COLO668 (cell line): ENCODE measurements around the gene HNRNPR.

Experiments
- DNase-seq: peaks from one replicate; lab custom pipeline; 2025; ENCODE audit not compliant: unreplicated experiment; lab: John Stamatoyannopoulos, UW

The HNRNPR gene

GRCh38 chr1:23369335-23370013, 25.4 kb upstream of the HNRNPR start, which contains the start of gene ZNF436:
Gene ZNF436 (minus strand): TSS chr1:23369836. CDS start chr1:23368005, 1,831 bp downstream.
- DNase-seq, result peak; percentile 85

DNA sequence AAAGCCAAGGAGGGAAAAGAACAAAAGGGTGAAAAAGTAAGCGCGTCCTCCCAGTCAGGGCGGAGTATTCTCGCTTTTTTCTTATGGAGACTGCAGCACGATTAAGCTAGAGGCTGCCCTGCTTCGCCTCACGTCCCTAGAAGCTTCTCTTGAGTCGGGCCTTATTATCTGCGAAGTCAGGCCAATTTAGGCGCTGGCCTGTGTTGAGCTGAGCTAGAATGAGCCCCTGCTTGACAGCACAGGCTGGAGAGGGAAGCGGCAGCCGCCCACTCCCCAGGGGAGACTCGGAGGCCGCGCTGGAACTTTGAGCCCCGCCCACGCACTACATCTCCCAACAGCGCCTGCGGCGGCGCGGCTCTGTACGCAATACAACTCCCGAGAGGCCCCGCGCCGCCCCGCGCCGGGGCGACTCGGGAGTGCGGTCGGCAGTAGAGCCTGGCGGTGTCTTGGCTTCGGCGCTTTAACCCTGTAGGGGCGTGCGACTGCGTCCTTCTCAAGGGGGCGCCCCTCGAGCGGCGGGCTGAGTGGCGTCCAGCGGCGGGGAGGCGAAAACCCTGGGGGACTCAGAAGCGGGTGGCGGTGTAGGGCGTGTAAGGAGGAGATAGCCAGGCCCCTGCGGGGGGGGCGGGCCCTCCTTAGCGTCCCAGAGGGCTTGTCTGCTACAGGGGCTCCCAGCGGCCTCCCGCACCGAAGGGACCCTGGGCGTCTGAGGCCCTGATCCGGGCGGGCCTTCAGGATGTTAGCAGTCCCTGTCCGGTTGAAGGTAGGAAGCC, 24.7 kb upstream of the HNRNPR start:
- DNase-seq, result peak; percentile 99

DNA sequence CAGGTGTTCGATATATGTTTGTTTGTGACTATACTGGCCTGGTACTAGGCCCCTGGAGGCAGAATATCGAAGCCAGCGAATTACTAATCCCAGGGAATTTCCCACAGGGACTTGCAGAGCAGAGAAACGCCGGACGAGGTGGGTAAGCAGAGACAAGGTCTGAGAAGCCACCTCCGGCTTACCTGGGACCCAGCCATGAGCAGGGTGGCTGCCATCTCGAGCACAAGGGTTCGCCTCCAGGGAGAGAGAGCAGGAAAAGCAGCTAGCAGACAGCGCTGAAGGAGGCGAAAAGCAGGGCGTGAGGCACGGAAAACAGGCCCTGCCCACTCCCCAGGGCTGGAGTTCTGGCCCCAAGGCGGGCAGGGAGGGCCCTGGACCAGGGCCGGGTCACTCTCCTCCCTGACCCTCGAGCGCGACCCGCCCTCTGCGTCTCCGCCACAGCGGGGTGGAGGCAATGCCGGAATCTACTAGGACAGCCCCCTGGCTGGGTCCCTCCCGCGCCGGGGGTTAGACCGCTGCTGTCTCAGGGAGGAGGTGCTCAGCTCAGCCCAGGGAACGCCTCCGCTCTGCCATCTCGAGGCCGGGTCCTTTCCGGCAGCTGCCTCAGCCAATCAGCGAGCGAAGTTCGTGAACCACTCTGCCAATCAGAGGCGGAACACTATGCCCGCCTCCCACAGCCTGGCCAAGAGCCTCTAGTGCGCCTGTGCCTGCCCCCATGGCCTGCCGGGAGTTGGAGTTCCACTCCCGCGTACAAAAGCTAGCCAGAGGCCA, 23.9 kb upstream of the HNRNPR start:
- peak; percentile 100 for DNase-seq

DNA sequence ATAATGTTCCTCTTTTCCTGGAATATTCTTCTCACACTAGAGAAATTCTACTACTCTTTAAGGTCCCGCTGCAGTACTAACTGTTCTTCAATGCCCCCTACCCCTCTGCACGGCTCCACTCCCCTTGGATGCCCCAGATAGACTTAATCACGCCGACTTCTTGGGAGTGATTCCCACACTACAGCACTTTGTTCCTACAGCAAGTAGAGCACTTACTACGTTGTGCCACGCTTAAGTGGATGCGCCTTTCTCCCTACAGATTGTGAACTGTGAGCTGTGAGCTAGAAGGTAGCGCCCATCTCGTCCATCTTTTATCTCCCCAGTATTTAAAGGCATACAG, 23.3 kb upstream of the HNRNPR start:
- DNase-seq, result no peak

GRCh38 chr1:23366598-23366997, 22.5 kb upstream of the HNRNPR start:
- DNase-seq, result no peak

GRCh38 chr1:23366146-23366545, 22.1 kb upstream of the HNRNPR start:
- DNase-seq, result no peak

GRCh38 chr1:23362218-23362713, 18.2 kb upstream of the HNRNPR start:
- DNase-seq, result no peak

DNA sequence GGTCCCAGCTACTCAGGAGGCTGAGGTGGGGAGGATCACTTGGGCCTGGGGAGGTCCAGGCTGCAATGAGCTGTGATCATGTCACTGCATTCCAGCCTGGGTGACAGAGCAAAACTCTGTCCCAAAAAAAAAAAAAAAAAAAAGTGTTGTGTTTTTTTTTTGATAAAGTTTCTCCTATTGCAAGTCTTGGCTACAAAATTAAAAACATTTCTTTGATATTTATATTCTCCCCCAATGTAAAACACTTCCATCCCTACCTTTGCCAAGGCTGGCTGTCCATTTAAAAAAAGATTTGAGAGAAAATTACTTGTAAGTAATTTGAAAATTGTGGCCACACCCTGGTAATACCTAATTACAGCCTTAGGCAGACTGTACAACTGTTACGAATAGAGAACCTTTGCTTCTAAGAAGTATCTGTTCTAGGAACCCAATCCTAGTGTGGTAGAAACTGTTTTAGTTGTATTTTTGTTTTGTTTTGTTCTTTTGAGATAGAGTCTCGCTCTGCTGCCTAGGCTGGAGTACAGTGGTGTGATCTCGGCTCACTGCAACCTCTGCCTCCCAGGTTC, 14.3 kb upstream of the HNRNPR start:
- DNase-seq, result no peak

DNA sequence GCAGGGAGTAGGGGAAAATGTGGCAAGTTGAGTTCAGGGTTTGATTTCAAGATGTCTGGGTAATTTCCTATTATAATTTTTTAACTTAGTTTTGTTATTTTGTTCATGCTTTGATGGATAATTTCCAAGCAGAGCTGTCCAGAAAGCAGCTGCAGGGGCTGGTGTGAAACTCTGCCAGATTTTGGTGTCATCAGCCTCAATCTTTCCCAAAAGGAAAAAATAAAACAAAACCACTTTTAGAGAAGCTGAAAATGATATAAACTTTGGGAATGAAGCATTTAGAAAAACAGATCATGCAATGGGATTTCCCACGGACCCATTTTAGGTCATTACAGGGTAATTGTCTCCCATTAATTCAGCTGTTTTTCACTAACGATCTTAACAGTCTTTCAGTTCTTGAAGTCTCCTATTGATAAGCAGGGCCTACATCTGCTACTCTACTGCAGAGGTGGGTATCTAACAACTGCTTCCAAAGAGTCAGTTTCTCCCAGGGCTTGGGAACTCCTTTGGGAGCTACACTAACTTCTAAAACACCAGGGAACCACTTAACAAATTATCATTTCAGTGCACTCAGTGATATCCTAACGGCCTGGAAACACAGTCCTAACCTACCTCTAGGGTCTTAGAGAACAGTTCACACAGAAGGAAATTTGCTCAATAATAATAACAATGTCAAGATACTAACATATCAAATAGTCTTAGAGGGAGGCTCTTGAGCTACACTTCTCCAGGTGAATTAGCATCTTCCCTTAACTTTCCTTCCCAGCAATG, 13.2 kb upstream of the HNRNPR start:
- no peak for DNase-seq

GRCh38 chr1:23356471-23357137, 12.5 kb upstream of the HNRNPR start:
- DNase-seq, result no peak

DNA sequence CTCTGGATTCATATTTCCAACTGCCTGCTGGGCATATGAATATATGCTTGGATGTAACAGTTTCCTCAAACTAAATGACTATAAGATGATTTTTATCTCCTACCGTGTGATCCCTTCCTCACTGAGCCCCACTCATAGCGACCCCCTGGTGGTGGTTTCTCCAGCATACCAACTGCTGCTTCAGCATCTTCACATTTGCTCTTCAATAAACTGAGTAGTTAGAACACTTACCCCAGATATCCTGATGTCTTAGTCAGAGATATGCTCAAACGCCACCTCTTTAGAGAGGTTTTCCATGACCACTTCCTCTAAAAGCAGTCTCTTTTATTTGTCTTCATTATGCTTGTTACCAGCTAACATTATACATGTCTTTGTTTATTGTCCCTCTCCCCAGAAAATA, 10.2 kb upstream of the HNRNPR start:
- no peak for DNase-seq

DNA sequence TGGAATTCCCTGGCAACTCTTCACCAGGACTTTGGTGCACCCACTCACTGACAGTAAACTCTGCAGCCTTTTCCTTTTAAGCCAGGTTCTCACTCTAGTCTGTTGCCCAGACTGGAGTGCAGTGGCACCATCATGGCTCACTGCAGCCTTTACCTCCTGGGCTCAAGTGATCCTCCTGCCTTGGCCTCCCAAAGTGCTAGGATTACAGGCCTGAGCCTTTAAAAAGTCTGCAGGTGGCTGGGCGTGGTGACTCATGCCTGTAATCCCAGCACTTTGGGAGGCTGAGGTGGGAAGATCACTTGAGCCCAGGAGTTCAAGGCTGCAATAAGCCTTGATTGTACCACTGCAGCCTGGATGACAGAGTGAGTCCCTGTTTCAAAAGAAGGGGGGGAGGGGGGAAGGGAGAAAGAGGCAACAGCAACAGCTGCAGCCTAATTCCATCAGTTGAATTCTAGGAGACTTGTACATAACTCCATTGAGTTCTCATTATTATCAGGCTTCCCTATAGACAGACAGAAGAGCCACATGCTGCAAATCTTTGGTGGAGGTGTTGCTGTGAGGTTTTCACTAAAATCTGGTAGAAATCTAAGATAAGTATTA, 8.1 kb upstream of the HNRNPR start:
- no peak for DNase-seq

DNA sequence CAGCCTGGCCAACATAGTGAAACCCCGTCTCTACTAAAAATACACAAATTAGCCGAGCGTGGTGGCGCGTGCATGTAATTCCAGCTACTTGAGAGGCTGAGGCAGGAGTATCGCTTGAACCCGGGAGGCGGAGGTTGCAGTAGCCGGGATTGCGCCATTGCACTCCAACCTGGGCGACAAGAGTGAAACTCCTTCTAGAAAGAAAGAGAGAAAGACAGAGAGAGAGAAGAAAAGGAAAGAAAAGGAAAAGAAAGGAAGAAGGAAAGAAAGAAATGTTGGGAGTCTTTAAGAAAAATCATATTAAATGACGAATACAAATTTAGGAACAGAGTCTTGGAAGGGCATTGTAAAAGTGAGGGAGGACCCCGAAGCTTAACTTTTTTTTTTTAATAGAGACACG, 1.8 kb upstream of the HNRNPR start:
- no peak for DNase-seq

GRCh38 chr1:23344987-23345472, 946 bp upstream of the HNRNPR start:
- no peak for DNase-seq

GRCh38 chr1:23343221-23344110, 618 bp downstream of the HNRNPR start:
- peak; percentile 88 for DNase-seq

DNA sequence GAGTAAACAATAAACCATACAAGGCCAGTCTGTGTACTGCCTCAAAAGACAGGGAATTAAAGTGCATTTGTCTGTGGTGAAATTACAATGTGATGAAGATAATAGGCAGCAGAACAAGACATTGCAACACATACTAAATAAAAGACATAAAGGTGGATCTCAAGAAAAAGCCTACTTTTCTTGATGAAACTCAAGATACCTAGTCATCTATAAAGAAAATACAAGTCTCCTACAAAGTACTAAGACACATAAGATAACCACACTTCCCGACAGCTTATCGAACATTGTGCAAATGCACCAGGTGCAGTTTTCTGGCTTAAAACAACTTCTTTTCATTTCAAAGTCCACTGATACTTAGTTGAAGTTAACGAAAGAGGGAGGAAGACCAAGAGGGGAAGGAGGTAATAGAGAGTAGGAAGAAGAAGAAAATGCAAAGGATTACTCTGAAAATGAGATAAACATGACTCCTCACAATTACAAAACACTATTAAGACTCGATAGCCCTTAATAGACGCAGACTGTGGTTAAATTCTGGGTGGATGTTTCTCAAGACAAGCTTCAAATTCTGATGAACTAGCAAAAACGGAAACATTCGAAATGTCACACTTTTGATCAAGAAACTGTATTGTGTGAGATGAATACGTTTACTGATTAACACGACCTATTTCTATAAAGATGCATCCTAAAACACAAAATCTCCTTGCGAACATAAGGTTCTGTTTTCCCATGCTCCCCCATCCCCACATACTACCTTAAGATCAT, 2.0 kb downstream of the HNRNPR start:
- DNase-seq, result no peak

- DNase-seq, result no peak
These were observed 4.5 kb downstream of the HNRNPR start for GRCh38 chr1:23339632-23340031.

- no peak for DNase-seq
These were observed 6.2 kb downstream of the HNRNPR start for GRCh38 chr1:23337869-23338268.
